Nephron (organoid): Measurements from ENCODE around the gene MEGF9.
"Not testable (repeated sequence)": the region's sequence is repeated elsewhere in the genome, so short reads cannot be mapped to it uniquely, and the experiment has no call there.

ENCODE experiments used
- H3K27ac Mint-ChIP-seq, 3 experiments: 2 replicates each; pipeline ENCODE4 v1.8.0; 2020; ENCODE audit warnings: mixed read lengths in 3 of 3, mild to moderate bottlenecking in 2 of 3, moderate library complexity in 1 of 3
- H3K27me3 Mint-ChIP-seq: 2 replicates; pipeline ENCODE4 v1.8.0; 2021; ENCODE audit warnings: low read depth, mild to moderate bottlenecking, moderate library complexity, mixed read lengths
- H3K36me3 Mint-ChIP-seq: 2 replicates; pipeline ENCODE4 v1.8.0; 2020; ENCODE audit warnings: low read depth, mixed read lengths
- H3K4me1 Mint-ChIP-seq: 2 replicates; pipeline ENCODE4 v1.8.0; 2020; ENCODE audit warnings: mixed read lengths
- H3K4me3 Mint-ChIP-seq, 3 experiments: 2 replicates each; pipeline ENCODE4 v1.8.0; 2020; ENCODE audit warnings: mild to moderate bottlenecking in 3 of 3, mixed read lengths in 3 of 3, moderate library complexity in 2 of 3
- H3K9me3 Mint-ChIP-seq: 2 replicates; pipeline ENCODE4 v1.8.0; 2020; ENCODE audit warnings: mixed read lengths
- CTCF ChIP-seq, 3 experiments: fragments of 200-600 bp; sonication (generic); IDR thresholded peaks; one replicate each; pipeline ENCODE4 v1.5.0; 2021; ENCODE audit warnings: antibody characterized with exemption in 3 of 3; ENCODE audit not compliant: unreplicated experiment in 3 of 3

MEGF9 gene

GRCh38 chr9:120558454-120558853, 155.8 kb downstream of the MEGF9 start:
- H3K4me1 Mint-ChIP-seq: no peaks in the 10 kb centered on the region
- no peak for TF ChIP-seq CTCF (IDR thresholded peaks at IDR 0.05; ENCODE audit: unreplicated experiment in 3 of 3)
- no peak overlapping the region for H3K27ac Mint-ChIP-seq
- H3K27me3 Mint-ChIP-seq: no peaks in the 10 kb centered on the region
- peaks cover 46% of the 10 kb centered on the region for H3K36me3 Mint-ChIP-seq
- no peaks in the 10 kb centered on the region for H3K9me3 Mint-ChIP-seq
- no peak overlapping the region for H3K4me3 Mint-ChIP-seq

GRCh38 chr9:120557205-120557604, 157.1 kb downstream of the MEGF9 start:
- H3K4me1 Mint-ChIP-seq: no peaks in the 10 kb centered on the region
- H3K9me3 Mint-ChIP-seq: no peaks in the 10 kb centered on the region
- H3K27ac Mint-ChIP-seq: no peak overlapping the region
- TF ChIP-seq CTCF (IDR thresholded peaks at IDR 0.05; ENCODE audit: unreplicated experiment in 3 of 3): no peak
- H3K36me3 Mint-ChIP-seq: peaks cover 44% of the 10 kb centered on the region
- no peak overlapping the region for H3K4me3 Mint-ChIP-seq
- H3K27me3 Mint-ChIP-seq: no peaks in the 10 kb centered on the region

- H3K4me1 Mint-ChIP-seq: no peaks in the 10 kb centered on the region
- peaks cover 42% of the 10 kb centered on the region for H3K36me3 Mint-ChIP-seq
- H3K27ac Mint-ChIP-seq: no peak overlapping the region
- H3K27me3 Mint-ChIP-seq: no peaks in the 10 kb centered on the region
- H3K4me3 Mint-ChIP-seq: no peak overlapping the region
- TF ChIP-seq CTCF (IDR thresholded peaks at IDR 0.05; ENCODE audit: unreplicated experiment in 3 of 3): no peak
- no peaks in the 10 kb centered on the region for H3K9me3 Mint-ChIP-seq
Measured at GRCh38 chr9:120556775-120557174, 157.5 kb downstream of the MEGF9 start.

GRCh38 chr9:120555839-120556238, 158.4 kb downstream of the MEGF9 start:
- H3K27me3 Mint-ChIP-seq: no peaks in the 10 kb centered on the region
- no peaks in the 10 kb centered on the region for H3K9me3 Mint-ChIP-seq
- H3K4me1 Mint-ChIP-seq: no peaks in the 10 kb centered on the region
- peaks cover 51% of the 10 kb centered on the region for H3K36me3 Mint-ChIP-seq
- TF ChIP-seq CTCF (IDR thresholded peaks at IDR 0.05; ENCODE audit: unreplicated experiment in 3 of 3): no peak
- H3K4me3 Mint-ChIP-seq: no peak overlapping the region
- H3K27ac Mint-ChIP-seq: no peak overlapping the region

GRCh38 chr9:120552210-120552704, 162.0 kb downstream of the MEGF9 start:
- H3K36me3 Mint-ChIP-seq: peaks cover 57% of the 10 kb centered on the region
- H3K4me1 Mint-ChIP-seq, H3K27me3 Mint-ChIP-seq, H3K9me3 Mint-ChIP-seq, H3K4me3 Mint-ChIP-seq, H3K27ac Mint-ChIP-seq: not testable (repeated sequence)
